GM12892 (cell line): ENCODE results near the gene PCP2.

Experiments
- DNase-seq: peaks from one replicate; pipeline ENCODE4 v3.0.0; 2011; ENCODE audit not compliant: insufficient read length
- FAIRE-seq: peaks from 2 replicates; lab custom pipeline; 2011; peaks lifted over from hg19 to GRCh38; lab: Jason Lieb, UNC
- POLR2A ChIP-seq: IDR thresholded peaks from 2 replicates; pipeline ENCODE4 v1.6.1; 2011; ENCODE audit warnings: low read depth, low read length, control low read depth
- POLR2AphosphoS5 ChIP-seq: IDR thresholded peaks from 2 replicates; pipeline ENCODE4 v1.6.1; 2011; ENCODE audit warnings: low read depth, low read length, control low read depth
- TAF1 ChIP-seq: IDR thresholded peaks from 2 replicates; pipeline ENCODE4 v1.6.1; 2011; ENCODE audit warnings: low read depth, mild to moderate bottlenecking, control low read depth, low read length, borderline replicate concordance

The PCP2 gene

GRCh38 chr19:7620442-7621412 lies 12.8 kb downstream of the PCP2 start:
- TF ChIP-seq POLR2AphosphoS5 (no peak), TAF1 (no peak), POLR2A (no peak)
- DNase-seq (no peak), FAIRE-seq (no peak)

GRCh38 chr19:7619671-7620441 lies 13.7 kb downstream of the PCP2 start:
- no peak for TF ChIP-seq POLR2A
- no peak for TF ChIP-seq TAF1
- TF ChIP-seq POLR2AphosphoS5: no peak
- no peak for FAIRE-seq
- no peak for DNase-seq

GRCh38 chr19:7618771-7619510 lies 14.6 kb downstream of the PCP2 start:
- FAIRE-seq (no peak), DNase-seq (no peak)
- TF ChIP-seq POLR2A: no peak
- TF ChIP-seq POLR2AphosphoS5: no peak
- no peak for TF ChIP-seq TAF1

- TF ChIP-seq POLR2AphosphoS5 (no peak), POLR2A (no peak), TAF1 (no peak)
- no peak for FAIRE-seq
These were observed 15.2 kb downstream of the PCP2 start for GRCh38 chr19:7618348-7618747.

GRCh38 chr19:7617735-7618134 lies 15.8 kb downstream of the PCP2 start:
- TF ChIP-seq POLR2A: no peak
- no peak; the same call in 1 of the 2 replicates for TF ChIP-seq POLR2AphosphoS5
- TF ChIP-seq TAF1: no peak
- FAIRE-seq (no peak), DNase-seq (no peak)

More at GRCh38 chr19:7618348-7618747, 15.2 kb downstream of the PCP2 start:
- no peak for DNase-seq

GRCh38 chr19:7617172-7617571 lies 16.3 kb downstream of the PCP2 start:
- no peak for DNase-seq
- no peak for FAIRE-seq
- TF ChIP-seq TAF1: no peak
- no peak for TF ChIP-seq POLR2A
- TF ChIP-seq POLR2AphosphoS5: no peak

GRCh38 chr19:7614859-7615741 lies 18.4 kb downstream of the PCP2 start:
- TF ChIP-seq POLR2AphosphoS5 (no peak), POLR2A (no peak), TAF1 (no peak)
- no peak for DNase-seq

GRCh38 chr19:7612282-7613274 lies 20.9 kb downstream of the PCP2 start:
- FAIRE-seq: no peak
- DNase-seq: no peak
- TF ChIP-seq TAF1: no peak
- no peak for TF ChIP-seq POLR2A
- no peak for TF ChIP-seq POLR2AphosphoS5

More at GRCh38 chr19:7614859-7615741, 18.4 kb downstream of the PCP2 start:
- no peak for FAIRE-seq
